ENCODE results near the gene TCERG1L. TPM values are rescaled to one million over a fixed set of nuclear protein-coding genes. Genes with fewer than 3 reads are reported as not detected.

TCERG1L gene
- total RNA-seq, 2 donors from 2014 or later = not detected

DNA sequence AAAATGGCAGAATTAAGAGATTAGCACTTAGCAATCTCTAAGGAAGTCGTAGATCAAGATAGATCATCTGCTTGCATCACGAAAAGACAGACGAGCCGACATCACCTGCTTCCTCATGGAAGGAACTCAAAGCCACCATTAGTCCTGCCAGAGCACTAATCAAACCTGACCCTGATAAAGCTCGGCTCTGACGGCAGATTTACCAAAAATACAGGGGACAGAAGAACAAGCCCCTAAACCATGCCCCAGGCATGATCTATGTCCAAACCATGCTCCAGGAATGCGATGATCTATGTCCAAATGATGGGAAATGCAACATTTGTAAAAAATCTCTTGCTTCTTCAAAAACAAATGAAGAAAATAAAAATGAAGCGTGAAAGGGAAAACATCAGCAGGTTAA lies 182.8 kb downstream of the TCERG1L start:
- intact Hi-C loops (cut with DNase I, micrococcal nuclease) = no loop called here
- ATAC-seq = no peak
- no peak for DNase-seq

DNA sequence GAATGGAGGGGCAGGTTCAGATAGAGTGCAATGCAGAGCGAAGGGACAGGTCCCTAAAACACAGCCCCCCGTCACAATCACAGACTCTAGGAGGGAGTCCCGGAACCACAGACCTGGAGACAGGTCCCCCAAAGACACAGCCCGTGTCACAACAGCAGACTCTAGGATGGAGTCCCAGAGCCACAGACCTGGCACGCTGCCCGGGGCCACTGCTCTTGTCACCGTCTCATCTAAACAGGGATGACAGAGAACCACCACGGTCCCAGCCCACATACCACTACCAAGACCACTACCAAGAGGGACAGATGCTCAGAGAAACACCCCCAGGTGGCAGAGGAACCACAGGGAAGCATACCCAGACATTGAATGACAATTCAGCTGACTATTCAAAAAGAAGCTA lies 183.9 kb downstream of the TCERG1L start:
- DNase-seq (no peak), ATAC-seq (no peak)
- intact Hi-C loops (cut with DNase I, micrococcal nuclease) = no loop called here

DNA sequence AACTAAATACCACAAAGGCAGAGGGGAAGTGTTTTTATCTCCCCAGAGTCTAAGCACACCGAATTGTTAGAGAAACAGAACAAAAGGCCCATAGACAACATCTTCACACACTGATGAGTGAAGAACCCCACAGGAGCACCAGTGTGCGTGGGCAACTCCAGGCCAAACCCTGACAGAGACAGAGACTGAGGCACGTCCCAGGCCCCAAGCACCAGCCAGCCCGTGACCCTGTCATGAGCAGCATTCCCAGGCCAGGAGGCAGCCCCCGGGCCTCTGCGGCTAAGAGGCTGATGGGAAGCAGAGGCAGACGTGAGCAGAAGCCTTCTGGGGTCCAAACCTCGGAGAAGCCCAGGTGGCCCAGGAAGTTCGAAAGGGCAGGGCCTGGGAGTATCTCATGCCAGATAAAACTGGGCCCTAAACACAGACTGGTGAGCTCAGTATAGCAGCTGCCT lies 184.4 kb downstream of the TCERG1L start:
- ATAC-seq (no peak), DNase-seq (no peak)
- intact Hi-C loops (cut with DNase I, micrococcal nuclease) = no loop called here

DNA sequence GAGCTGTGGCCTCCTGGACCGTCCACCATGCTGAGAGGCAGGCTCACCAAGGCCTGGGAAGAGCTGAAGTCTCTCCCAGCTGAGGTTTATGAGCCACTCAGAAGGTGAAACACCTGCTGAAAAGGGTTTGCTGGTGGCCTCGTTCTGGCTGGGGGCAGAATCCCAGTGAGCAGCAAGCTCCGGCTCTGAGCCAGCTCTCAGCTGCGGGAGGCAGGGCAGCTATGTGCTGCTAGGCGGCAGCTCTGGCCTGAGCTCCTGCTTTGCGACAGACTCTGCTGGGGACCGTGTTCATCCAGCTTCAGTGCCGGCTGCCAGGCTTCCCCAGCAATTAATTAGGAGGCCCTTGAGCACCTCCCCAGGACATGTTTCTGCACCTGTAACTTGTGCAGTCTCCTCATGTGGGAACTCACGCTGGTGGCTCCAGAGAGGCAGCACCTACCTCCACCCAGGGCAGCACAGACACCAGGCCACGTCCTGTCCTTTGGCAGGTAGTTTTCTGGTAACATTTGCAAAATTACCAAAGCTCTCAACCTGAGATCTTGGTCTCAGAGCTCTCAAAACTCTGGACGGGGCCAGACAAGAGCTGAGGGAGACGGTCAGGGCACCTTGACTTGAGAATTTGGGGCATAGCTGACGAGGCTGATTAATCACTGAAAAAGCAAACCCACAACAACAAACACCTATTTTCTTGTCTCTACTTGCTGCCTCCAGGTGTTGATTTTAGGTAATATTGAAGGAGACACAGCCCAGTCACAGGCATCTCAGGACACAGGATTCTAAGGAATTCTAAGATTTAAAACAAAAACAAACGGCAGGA lies 185.0 kb downstream of the TCERG1L start:
- DNase-seq (no peak), ATAC-seq (no peak)

DNA sequence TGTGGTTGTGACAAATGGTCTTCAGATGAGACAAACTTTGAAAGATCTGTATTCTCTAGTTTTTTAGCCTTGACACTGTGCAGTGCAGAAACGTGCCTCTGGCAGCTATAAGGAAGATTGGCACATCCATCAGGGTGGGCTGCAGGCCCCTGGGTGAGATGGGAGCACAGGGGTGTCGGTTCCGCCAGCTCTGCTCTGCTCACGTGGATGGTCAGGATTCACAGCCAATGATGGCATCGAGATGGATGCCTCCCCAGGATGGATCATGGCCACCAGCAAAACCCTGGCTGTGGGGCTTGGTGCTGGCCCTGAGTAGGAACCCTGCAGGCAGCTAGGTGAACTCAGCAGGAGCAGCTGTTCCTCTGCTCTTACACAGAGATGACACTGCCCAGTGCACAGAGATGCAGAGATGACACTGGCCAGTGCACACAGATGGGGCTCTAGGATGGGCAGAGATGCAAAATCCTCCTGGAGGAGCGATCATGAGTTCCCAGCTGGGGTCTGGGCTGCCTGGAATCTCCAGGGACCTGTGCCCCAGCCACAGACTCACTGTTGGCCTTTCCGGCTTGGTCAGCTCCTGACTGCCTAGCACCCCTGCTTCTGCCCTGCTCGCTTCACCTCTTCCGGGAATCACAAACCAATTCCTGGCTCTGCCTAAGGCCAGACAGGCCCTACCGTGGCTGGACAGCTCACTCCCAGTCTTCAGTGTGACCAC lies 185.9 kb downstream of the TCERG1L start:
- no peak for DNase-seq
- intact Hi-C loops (cut with DNase I, micrococcal nuclease) = no loop called here
- no peak for ATAC-seq

More for the DNA sequence above, 185.0 kb downstream of the TCERG1L start:
- intact Hi-C loops (cut with DNase I, micrococcal nuclease) = no loop called here

DNA sequence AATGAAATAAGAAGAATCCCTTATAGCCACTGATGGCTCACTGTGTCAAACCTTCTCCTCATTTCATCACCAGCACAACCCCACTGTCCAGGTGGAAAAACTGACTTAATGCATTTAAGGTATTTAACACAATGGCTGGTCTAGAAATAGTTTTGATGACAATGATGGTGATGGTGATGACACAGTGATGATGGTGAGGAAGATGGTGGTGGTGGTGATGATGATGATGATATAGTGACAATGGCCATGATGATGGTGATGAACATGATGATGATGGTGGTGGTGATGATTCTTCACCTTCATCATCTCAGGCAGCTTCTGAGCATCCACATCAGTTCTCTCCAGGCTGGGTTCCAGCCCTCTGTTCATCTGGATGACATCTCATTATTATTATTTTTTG lies 186.6 kb downstream of the TCERG1L start:
- intact Hi-C loops (cut with DNase I, micrococcal nuclease) = no loop called here
- ATAC-seq = no peak
- no peak for DNase-seq

DNA sequence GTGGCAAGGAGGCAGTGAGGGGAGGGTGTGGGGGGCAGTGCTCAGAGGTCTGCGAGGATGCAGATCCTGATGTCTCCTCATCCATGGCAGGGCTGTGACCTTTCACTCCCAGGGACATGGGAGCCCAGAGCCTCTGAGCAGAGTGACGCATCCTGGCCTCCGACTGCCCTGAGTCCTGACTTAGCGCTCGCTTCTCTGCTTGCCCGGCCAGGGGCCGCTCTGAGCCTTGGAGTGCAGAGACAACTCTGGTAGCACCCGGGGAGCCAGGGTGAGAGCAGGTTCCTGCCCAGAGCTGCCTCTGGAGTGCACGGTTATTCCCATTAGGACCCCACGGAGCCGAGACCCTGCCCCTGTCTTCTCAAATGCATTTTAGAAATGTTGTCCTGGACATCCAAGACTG lies 188.0 kb downstream of the TCERG1L start:
- DNase-seq = no peak
- intact Hi-C loops (cut with DNase I, micrococcal nuclease) = no loop called here
- ATAC-seq = no peak

DNA sequence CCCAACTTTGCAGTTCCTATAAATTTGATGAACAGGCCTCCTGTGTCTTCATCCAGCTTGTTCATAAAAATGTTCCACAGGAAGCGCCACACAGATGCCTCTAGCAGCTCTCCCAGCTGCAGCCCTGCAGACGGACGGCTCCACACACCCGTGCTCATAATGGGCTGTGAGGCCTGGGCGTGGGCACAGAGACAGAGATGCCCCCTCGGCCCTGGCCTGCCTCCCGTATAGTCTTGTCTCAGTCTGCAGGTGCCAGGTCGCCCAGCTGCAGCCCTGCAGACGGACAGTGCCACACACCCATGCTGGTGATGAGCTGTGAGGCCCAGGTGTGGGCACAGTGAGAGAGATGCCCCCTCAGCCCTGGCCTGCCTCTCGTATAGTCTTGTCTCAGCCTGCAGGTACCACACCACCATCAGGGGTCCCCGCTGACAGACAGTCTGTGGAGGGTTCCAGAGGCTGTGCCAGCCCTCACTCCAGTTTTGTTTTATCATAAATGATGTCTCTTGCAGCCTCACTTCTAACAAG lies 189.9 kb downstream of the TCERG1L start:
- no peak for ATAC-seq
- DNase-seq = no peak
- intact Hi-C loops (cut with DNase I, micrococcal nuclease) = no loop called here

DNA sequence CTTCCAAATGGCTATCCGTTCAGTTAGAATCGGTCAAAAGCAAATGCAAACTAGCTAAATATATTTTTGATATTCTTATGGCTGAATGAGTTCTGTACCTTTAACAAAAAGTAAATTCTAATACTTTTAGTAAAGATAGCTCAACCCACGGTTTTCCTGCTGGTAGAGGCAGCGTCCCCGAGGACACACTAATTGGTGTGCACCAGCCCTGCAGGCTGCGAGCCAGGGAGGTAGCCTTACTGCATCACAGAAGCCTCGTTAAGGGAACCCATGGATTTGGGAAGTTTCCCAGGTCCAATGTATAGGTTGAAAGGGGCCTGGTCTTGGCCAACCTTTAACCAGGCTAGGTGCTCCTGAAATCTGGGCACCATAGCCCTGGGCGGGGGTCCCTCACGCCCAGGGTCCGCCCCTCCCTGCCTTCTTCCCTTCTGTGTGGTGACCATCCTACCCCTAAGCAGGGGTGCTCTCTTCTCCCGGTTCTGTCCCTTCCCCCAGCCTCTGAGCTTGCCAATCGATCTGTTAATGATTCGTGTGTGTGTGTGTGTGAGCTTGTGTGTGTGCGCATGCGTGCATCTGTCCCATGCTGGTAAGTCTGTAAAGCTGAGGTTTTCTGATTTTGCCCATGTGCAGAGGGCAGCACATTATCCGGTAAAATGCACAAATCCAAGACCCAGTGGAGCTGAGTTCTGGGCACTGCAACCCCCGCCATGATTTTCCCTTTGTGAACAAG lies 191.7 kb downstream of the TCERG1L start:
- intact Hi-C loops (cut with DNase I, micrococcal nuclease) = no loop called here
- ATAC-seq (no peak), DNase-seq (no peak)

DNA sequence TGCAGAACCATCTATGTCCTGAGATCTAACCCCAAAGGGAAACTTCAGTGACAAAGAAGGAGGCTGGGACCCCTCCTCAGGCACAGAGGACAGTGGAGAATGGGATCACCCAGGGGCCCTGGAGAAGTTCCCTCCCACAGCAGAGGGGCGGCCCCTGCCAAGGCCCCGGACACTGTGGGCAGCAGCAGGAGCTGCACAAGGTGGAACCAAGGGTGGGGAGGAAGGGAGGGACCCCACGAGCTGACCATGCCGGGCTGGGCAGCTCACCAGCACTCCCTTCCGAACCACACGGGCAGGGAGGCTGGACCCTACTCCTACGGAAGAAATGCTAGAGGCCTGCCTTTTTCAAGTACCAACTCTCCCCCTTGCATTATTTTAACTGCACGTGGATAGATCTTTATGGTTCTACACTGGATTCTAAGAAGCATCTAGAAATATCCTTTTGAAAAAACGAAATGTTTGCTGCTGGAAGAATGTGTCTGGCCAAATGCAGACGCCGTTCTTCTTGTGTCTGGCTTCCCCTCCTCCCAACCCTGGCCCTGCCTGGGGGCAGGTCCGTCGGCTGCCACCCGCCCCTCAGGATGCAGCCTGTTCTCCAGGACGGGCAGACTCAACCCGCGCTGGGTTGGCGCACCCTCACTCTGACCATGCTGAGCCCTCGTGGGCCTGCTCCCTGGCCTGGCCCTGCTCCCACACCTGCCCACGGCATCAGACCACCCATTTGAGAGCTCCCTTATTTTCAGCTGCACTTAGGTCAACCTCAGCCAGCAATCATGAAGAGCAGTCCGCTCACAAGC lies 193.9 kb downstream of the TCERG1L start:
- DNase-seq (no peak), ATAC-seq (no peak)
- intact Hi-C loops (cut with DNase I, micrococcal nuclease) = no loop called here

DNA sequence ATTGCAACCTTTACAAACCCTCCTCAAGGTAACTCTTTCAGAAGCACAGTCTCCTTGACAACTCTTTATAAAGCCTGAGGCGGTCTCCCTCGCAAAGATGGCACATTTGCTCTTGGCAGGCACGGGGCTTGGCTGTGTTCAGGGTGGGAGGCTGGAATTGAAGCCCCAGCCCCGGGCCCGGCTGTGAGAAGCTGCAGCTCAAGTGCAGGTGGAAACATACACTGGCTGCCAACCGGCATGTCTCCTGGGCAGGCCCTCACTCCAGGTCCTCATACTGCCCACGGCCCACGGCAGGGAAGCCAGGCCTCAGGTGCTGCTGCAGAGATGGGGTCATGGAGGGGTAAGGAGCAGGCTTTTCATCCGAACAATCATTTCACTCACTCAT lies 194.5 kb downstream of the TCERG1L start:
- intact Hi-C loops (cut with DNase I, micrococcal nuclease) = no loop called here
- no peak for DNase-seq
- ATAC-seq = no peak

DNA sequence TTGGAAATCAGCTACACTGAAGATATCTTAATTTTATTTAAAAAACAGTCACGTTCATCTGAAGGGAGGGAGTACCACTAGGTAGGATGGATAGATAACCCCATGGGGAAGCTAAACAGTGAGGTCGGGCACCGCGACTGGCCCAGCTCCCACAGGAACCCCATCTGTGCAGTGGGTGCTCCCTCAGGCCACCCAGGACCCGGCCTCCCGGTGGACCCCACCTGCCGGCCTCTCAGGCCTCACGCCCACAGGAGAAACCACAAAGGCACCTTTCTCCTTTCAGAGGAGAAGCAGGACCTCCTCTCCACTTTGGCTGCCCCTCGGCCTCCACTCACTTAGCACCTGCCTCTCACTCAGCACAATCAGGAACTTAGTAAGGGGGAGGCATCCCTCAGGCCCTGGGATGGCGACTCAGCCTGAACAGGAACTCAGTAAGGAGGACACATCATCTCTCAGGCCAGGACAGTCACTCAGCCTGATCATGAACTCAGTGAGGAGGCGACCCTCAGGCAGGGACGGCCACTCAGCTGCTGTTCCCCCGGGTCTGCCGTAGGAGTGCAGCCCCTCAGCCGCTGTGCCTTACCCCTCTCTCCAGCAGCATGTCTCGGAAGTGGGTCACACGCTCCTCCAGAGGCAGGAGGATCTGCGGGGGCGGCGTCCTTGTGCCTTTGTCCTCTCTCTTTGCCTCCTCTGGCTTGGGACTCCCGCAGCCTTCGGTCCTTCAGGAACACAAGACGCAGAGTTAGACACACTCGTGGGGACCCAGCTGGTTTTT lies 195.1 kb downstream of the TCERG1L start:
- intact Hi-C loops (cut with DNase I, micrococcal nuclease) = no loop called here
- no peak for DNase-seq
- ATAC-seq = no peak

DNA sequence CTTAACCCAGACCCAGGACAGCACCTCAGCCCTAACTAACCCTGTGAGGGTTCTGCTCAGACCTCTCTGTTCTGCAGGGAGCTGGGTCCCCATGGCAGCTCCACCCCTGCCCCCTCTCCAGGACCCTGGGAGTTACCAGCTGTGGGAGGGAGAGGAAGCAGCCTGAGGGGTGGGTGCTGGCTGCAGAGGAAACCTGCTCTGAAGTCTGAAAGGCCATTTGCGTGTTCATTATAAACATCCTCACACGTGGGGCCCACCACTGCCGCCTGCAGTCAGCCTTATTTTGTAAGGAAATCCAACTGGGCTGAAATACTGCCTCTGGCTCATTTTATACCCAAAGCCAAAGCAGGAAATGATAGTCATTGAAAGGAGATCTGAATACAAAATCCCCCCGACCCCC lies 195.7 kb downstream of the TCERG1L start:
- intact Hi-C loops (cut with DNase I, micrococcal nuclease) = no loop called here
- DNase-seq (no peak), ATAC-seq (no peak)

DNA sequence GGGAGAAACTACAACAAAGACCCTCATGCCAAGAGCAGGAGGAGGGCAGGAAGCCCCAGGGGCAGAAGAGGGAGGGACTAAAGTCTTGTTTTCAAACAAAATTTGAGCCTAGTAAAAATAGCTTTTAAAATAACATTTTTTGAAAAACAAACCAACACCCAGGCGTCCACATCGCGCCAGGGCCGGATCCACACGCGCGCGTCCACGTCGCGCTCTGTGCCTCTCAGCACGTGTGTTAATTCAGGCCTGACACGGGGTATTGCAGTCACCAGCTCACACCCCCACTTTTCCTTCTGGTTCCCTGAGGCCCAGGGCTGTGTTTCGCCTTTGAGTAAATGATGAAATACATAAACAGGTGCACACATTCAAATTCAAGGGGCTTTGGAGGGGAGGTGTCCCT lies 196.2 kb downstream of the TCERG1L start:
- intact Hi-C loops (cut with DNase I, micrococcal nuclease) = no loop called here
- no peak for ATAC-seq
- DNase-seq = no peak

DNA sequence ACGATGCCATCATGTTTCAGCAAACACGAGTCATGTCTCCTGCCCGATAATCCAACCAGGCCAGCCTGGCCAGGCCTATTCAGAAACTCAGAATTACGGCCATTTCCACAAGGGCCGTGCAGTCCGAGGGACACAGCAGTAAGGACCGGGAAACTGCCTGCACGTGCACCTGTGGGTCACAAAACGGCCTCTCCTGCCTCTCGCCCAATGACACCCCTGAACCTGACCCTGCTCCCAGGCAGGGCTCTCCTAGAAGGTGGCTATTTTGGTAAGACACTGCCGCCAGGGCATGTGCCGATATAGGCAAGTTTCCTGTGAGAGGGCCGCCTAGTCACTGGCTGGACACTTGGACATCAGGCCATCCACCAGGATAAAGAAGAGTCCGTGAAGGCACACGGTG lies 196.7 kb downstream of the TCERG1L start:
- intact Hi-C loops (cut with DNase I, micrococcal nuclease) = no loop called here
- ATAC-seq (no peak), DNase-seq (no peak)

DNA sequence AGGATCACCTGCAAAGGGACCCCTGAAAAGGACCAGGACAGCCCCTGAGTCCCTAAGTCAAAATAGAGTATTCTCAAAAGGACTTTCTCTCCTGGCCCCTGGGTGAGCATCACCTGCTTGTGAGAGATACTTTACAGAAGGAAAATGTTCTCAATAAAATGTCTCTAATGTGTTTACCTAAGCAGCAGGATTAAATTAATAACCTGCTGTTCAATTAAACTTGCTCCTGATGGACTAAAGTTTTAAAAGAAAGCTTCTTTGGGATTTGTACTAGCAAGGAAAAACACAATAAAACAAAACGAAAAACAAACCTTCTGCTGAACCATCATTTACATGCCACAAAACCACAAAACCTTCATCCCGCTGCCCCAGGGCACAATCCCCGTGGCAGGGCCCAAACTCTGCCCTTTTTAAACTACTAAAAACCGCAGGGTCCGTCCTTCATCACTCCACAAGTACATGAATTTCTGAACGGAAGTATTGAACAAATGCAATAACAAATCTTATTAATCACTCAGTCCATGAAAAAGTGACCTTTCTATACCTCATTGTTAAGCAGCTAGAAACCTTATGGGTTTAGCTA lies 197.7 kb downstream of the TCERG1L start:
- intact Hi-C loops (cut with DNase I, micrococcal nuclease) = no loop called here
- no peak for ATAC-seq

DNA sequence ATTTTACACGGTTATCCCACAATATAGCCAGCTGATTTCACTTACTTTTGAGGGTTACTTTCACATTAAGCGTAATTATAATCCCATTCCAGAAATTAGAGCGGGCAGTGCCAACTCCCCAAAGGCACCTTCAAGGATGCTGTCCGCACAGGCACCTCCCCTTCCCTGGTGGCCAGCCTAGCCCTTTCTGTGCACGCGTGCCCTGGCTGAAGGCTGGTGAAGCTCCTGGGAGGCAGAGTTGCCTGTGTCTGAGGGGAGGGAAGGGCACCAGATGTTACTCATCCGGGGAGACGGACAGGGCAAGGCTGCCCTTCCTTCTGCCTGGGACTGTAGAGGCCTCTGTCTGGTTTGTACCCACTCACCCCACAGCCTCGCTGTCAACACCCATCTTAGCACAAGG lies 198.4 kb downstream of the TCERG1L start:
- intact Hi-C loops (cut with DNase I, micrococcal nuclease) = no loop called here

More for the DNA sequence above, 197.7 kb downstream of the TCERG1L start:
- DNase-seq = no peak

DNA sequence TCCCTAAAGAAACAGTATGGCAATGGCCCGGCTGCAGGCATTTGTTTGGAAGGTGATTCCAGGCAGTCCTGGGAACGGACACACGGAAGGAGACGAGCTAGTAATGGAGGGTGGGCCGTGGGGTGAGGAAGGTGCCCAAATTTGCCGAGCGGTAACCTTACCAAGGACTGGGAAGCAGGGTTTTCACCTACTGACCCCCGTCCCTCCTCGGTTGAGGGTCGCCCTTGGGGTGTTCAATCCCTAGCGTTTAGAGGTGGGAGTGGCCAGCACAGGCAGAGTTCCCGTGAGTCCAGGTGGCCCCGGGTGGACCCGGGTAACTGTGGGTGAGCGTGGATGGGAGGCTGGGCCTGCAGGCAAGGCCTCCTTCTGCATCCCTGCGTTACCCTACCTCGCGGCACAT lies 198.8 kb downstream of the TCERG1L start:
- no peak for DNase-seq

More for the DNA sequence above, 198.4 kb downstream of the TCERG1L start:
- no peak for ATAC-seq
- DNase-seq = no peak

More for the DNA sequence above, 198.8 kb downstream of the TCERG1L start:
- intact Hi-C loops (cut with DNase I, micrococcal nuclease) = no loop called here
- no peak for ATAC-seq

All from left colon (tissue), 2 donors.